Activated CD4-positive, alpha-beta T cell treated with anti-CD3 and anti-CD28 coated beads, Interleukin-2, amount 10 ng/mL, durations not matched to agents 24 days and 14 days (primary cell): ENCODE results near the gene PHF13. TPM values are rescaled to one million over a fixed set of nuclear protein-coding genes. Genes with fewer than 3 reads are reported as not detected.
A peak's percentile ranks its signal among the peaks of the same experiment; 100 is the strongest.
"Not testable (repeated sequence)": the region's sequence is repeated elsewhere in the genome, so short reads cannot be mapped to it uniquely, and the experiment has no call there.

Experiments used
- DNase-seq: peaks from one replicate; pipeline ENCODE4 v3.0.0; 2022
- H3K27ac Mint-ChIP-seq: one replicate; pipeline ENCODE4 v1.8.0; 2022; ENCODE audit warnings: mild to moderate bottlenecking, mixed read lengths
- H3K27me3 Mint-ChIP-seq: one replicate; pipeline ENCODE4 v1.8.0; 2022; ENCODE audit warnings: mixed read lengths
- H3K36me3 Mint-ChIP-seq: one replicate; pipeline ENCODE4 v1.8.0; 2022; ENCODE audit warnings: low read depth, mild to moderate bottlenecking, mixed read lengths
- H3K4me1 Mint-ChIP-seq: one replicate; pipeline ENCODE4 v1.8.0; 2021; ENCODE audit warnings: mixed read lengths
- H3K4me3 Mint-ChIP-seq: one replicate; pipeline ENCODE4 v1.8.0; 2022; ENCODE audit warnings: mild to moderate bottlenecking, moderate library complexity, mixed read lengths
- H3K9me3 Mint-ChIP-seq: one replicate; pipeline ENCODE4 v1.8.0; 2021; ENCODE audit warnings: mixed read lengths
- intact Hi-C: fragments of 100-400 bp; cut with micrococcal nuclease; formaldehyde crosslinking; loops from one replicate; pipeline ENCODE4 v1.15.1; 2023
- total RNA-seq: library from RNA; stranded (reverse); gene quantifications from 2 replicates; pipeline ENCODE4 v1.2.3, GENCODE V29; 2022

Gene PHF13
- total RNA-seq, 1 donor from 2014 or later: 20.1 TPM

- Mint-ChIP-seq H3K4me1 (peaks cover 14% of the 10 kb centered on the region), H3K27ac (no peak overlapping the region), H3K36me3 (peaks cover 42% of the 10 kb centered on the region), H3K9me3 (no peaks in the 10 kb centered on the region), H3K27me3 (no peaks in the 10 kb centered on the region), H3K4me3 (no peak overlapping the region)
- intact Hi-C loops: no loop called here
- DNase-seq: no peak
Observed at GRCh38 chr1:6591644-6592043, 21.9 kb upstream of the PHF13 start.

GRCh38 chr1:6592441-6592840, 21.1 kb upstream of the PHF13 start:
- H3K4me3 Mint-ChIP-seq: no peak overlapping the region
- H3K9me3 Mint-ChIP-seq: no peaks in the 10 kb centered on the region
- H3K36me3 Mint-ChIP-seq: peaks cover 48% of the 10 kb centered on the region
- intact Hi-C loops: no loop called here
- H3K27ac Mint-ChIP-seq: no peak overlapping the region
- peaks cover 15% of the 10 kb centered on the region for H3K4me1 Mint-ChIP-seq
- no peaks in the 10 kb centered on the region for H3K27me3 Mint-ChIP-seq
- DNase-seq: no peak

GRCh38 chr1:6592865-6593593, 20.5 kb upstream of the PHF13 start:
- Mint-ChIP-seq H3K36me3 (peaks cover 52% of the 10 kb centered on the region), H3K27me3 (no peaks in the 10 kb centered on the region), H3K4me3 (no peak overlapping the region), H3K4me1 (peaks cover 13% of the 10 kb centered on the region), H3K27ac (no peak overlapping the region), H3K9me3 (no peaks in the 10 kb centered on the region)
- intact Hi-C loops: no loop called here
- DNase-seq: no peak

DNA sequence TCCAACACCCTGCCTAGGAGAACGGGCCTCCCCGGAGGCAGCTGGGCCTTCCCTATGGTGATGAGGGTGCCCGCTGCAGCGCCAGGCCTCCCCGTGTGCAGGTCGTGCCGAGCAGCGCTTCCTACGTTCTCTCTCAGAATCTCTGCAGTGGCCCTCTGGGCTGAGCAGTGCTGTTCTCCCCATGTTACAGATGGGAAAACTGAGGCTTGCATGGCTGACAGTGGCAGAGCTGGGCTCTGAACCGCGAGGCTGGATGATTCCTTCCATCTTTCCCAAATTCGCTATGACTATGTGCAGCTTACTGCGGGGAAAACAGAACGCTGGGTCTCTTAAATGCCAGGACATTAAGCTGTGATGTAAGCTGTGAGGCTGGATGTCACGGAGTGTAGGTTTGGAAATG, 19.7 kb upstream of the PHF13 start:
- H3K4me1 Mint-ChIP-seq: peaks cover 15% of the 10 kb centered on the region
- no peak for DNase-seq
- no peak overlapping the region for H3K27ac Mint-ChIP-seq
- H3K9me3 Mint-ChIP-seq: no peaks in the 10 kb centered on the region
- no peak overlapping the region for H3K4me3 Mint-ChIP-seq
- H3K27me3 Mint-ChIP-seq: no peaks in the 10 kb centered on the region
- intact Hi-C loops: no loop called here
- H3K36me3 Mint-ChIP-seq: peaks cover 53% of the 10 kb centered on the region

DNA sequence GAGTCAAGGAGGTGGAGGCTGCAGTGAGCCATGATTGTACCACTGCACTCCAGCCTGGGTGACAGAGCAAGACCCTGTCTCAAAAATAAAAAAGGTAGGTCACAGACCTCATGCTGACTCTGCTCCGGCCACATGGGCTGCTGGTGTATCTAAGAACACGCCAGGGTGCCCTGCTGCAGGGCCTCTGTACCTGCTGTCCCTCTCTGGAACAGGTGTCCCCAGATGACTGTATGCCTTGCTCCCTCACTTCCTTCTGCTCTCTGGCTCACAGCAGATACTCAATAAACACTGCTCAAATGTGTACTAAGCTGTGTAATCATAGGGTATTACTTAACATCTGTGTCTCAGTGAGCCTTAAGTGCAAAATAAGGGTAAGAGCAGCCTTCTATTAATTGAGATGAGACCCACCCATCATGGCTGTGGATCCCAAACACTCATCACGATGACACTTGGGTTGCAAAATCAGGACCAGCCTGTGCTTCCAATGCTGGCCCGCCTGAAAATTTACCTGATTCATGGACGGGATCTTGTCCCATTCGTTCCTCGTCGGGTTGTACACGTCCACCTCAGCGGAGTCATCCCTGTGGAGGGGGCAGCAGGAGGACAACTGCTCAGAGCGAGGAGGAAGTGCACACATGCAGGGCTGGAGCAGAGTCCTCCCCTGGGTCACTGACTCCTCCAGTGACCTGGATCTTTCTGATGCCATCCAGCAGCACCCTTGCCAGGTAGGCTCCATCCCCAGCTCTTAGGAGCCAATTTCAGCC, 18.4 kb upstream of the PHF13 start:
- DNase-seq: no peak
- H3K36me3 Mint-ChIP-seq: peaks cover 57% of the 10 kb centered on the region
- intact Hi-C loops: no loop called here
- H3K4me1 Mint-ChIP-seq: peaks cover 26% of the 10 kb centered on the region
- H3K27ac Mint-ChIP-seq: no peak overlapping the region
- no peaks in the 10 kb centered on the region for H3K9me3 Mint-ChIP-seq
- H3K4me3 Mint-ChIP-seq: no peak overlapping the region
- H3K27me3 Mint-ChIP-seq: no peaks in the 10 kb centered on the region

DNA sequence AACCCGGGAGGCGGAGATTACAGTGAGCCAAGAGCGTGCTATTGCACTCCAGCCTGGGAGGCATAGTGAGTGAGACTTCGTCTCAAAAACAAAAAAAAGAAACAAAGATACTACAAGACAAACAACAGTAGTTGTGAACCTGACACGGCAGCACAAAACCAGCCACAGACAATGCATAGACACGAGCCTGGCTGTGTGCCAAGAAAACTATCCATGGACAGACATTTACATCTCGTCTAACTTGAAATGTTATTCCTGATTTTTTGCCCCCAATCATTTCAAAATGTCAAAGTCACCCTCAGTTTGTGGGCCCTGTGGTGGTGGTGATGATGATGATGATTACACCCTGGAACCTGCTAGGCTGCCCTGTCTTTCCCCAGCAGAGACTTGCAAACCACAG, 17.2 kb upstream of the PHF13 start:
- intact Hi-C loops: no loop called here
- Mint-ChIP-seq H3K4me3 (no peak overlapping the region), H3K27me3 (no peaks in the 10 kb centered on the region), H3K4me1 (peaks cover 30% of the 10 kb centered on the region), H3K36me3 (peaks cover 56% of the 10 kb centered on the region), H3K9me3 (no peaks in the 10 kb centered on the region), H3K27ac (peak overlapping the region; percentile 24)
- DNase-seq: no peak

GRCh38 chr1:6596886-6597776, 16.4 kb upstream of the PHF13 start:
- Mint-ChIP-seq H3K4me1 (peaks cover 24% of the 10 kb centered on the region), H3K36me3 (peaks cover 55% of the 10 kb centered on the region), H3K9me3 (no peaks in the 10 kb centered on the region)

GRCh38 chr1:6597777-6598131, 15.8 kb upstream of the PHF13 start:
- Mint-ChIP-seq H3K4me3 (no peak overlapping the region), H3K36me3 (peaks cover 55% of the 10 kb centered on the region), H3K27me3 (no peaks in the 10 kb centered on the region), H3K27ac (no peak overlapping the region), H3K4me1 (peaks cover 24% of the 10 kb centered on the region), H3K9me3 (no peaks in the 10 kb centered on the region)
- intact Hi-C loops: no loop called here
- no peak for DNase-seq

More at GRCh38 chr1:6596886-6597776, 16.4 kb upstream of the PHF13 start:
- intact Hi-C loops: no loop called here
- Mint-ChIP-seq H3K4me3 (no peak overlapping the region), H3K27ac (no peak overlapping the region), H3K27me3 (no peaks in the 10 kb centered on the region)
- no peak for DNase-seq

- intact Hi-C loops: no loop called here
- DNase-seq: peak; percentile 84
- Mint-ChIP-seq H3K36me3 (peaks cover 47% of the 10 kb centered on the region), H3K27me3 (no peaks in the 10 kb centered on the region), H3K9me3 (no peaks in the 10 kb centered on the region), H3K27ac (peak overlapping the region; percentile 79), H3K4me1 (peaks cover 30% of the 10 kb centered on the region), H3K4me3 (peak overlapping the region; percentile 95)
Observed at GRCh38 chr1:6599141-6599975, 14.2 kb upstream of the PHF13 start.

GRCh38 chr1:6599991-6600390, 13.5 kb upstream of the PHF13 start:
- H3K27me3 Mint-ChIP-seq, DNase-seq, H3K9me3 Mint-ChIP-seq: not testable (repeated sequence)
- peak overlapping the region; percentile 89 for H3K27ac Mint-ChIP-seq
- H3K4me3 Mint-ChIP-seq: peak overlapping the region; percentile 95
- H3K4me1 Mint-ChIP-seq: peaks cover 30% of the 10 kb centered on the region
- H3K36me3 Mint-ChIP-seq: peaks cover 43% of the 10 kb centered on the region
- intact Hi-C loops: loop anchor here (5.0 kb wide), 1 partner anchor 393 kb away; the partner anchor contains the start of gene RNF207

GRCh38 chr1:6600410-6601048, 13.0 kb upstream of the PHF13 start:
- intact Hi-C loops: loop anchor here (1.0 to 5.0 kb wide), 4 partner anchors 20 to 393 kb away; partner anchors contain the start of genes ACOT7, NOL9 and RNF207
- DNase-seq: no peak
- Mint-ChIP-seq H3K27me3 (no peaks in the 10 kb centered on the region), H3K27ac (peak overlapping the region; percentile 89), H3K36me3 (peaks cover 37% of the 10 kb centered on the region), H3K4me3 (peak overlapping the region; percentile 95), H3K9me3 (no peaks in the 10 kb centered on the region), H3K4me1 (peaks cover 30% of the 10 kb centered on the region)

GRCh38 chr1:6601049-6601922, 12.2 kb upstream of the PHF13 start:
- H3K27ac Mint-ChIP-seq: peak overlapping the region; percentile 89
- no peaks in the 10 kb centered on the region for H3K9me3 Mint-ChIP-seq
- peaks cover 30% of the 10 kb centered on the region for H3K36me3 Mint-ChIP-seq
- no peaks in the 10 kb centered on the region for H3K27me3 Mint-ChIP-seq
- peak; percentile 91 for DNase-seq
- H3K4me3 Mint-ChIP-seq: peak overlapping the region; percentile 95
- intact Hi-C loops: loop anchor here (1.0 to 5.0 kb wide), 4 partner anchors 21 to 394 kb away; partner anchors contain the start of genes ACOT7, NOL9 and RNF207
- peaks cover 28% of the 10 kb centered on the region for H3K4me1 Mint-ChIP-seq
